Adipocyte (in vitro differentiated cells): ENCODE results near the gene DNAH7.

ENCODE experiments used
- DNase-seq: peaks from one replicate; pipeline ENCODE4 v3.0.0-alpha.2; 2015; ENCODE audit warnings: low read depth
- H3K27me3 ChIP-seq: replicated peaks from 2 replicates; pipeline ENCODE4 v1.7.0; 2013; ENCODE audit warnings: mild to moderate bottlenecking, low read length, moderate library complexity; ENCODE audit not compliant: control insufficient read depth, insufficient read depth
- H3K36me3 ChIP-seq: 2 replicates; pipeline ENCODE4 v1.7.0; 2013; ENCODE audit warnings: low read length, mild to moderate bottlenecking, moderate library complexity; ENCODE audit not compliant: control insufficient read depth, insufficient read depth, severe bottlenecking
- H3K4me1 ChIP-seq: 2 replicates; pipeline ENCODE4 v1.7.0; 2013; ENCODE audit warnings: mild to moderate bottlenecking, low read length, moderate library complexity; ENCODE audit not compliant: control insufficient read depth, insufficient read depth
- H3K4me3 ChIP-seq: 2 replicates; pipeline ENCODE4 v1.7.0; 2013; ENCODE audit warnings: mild to moderate bottlenecking, low read length, moderate library complexity
- H3K9ac ChIP-seq: 2 replicates; pipeline ENCODE4 v1.7.0; 2013; ENCODE audit warnings: mild to moderate bottlenecking, low read length, moderate library complexity
- H3K9me3 ChIP-seq: 2 replicates; pipeline ENCODE4 v1.7.0; 2013; ENCODE audit warnings: mild to moderate bottlenecking, low read length, moderate library complexity; ENCODE audit not compliant: control insufficient read depth

DNAH7 gene

GRCh38 chr2:196068271-196069209, at the start of gene DNAH7:
DNAH7 (minus strand) TSS chr2:196068837; CDS start chr2:196068711, 126 bp downstream.
- Histone ChIP-seq H3K9ac (peak within 1 kb of the TSS; percentile 83), H3K4me1 (peaks cover 17% of the 10 kb centered on the region), H3K9me3 (no peaks in the 10 kb centered on the region), H3K27me3 (no peaks in the 10 kb centered on the region), H3K36me3 (no peaks in the 10 kb centered on the region), H3K4me3 (peak within 1 kb of the TSS; percentile 97)
- peak; percentile 96 for DNase-seq

- Histone ChIP-seq H3K9me3 (no peaks in the 10 kb centered on the region), H3K9ac (no peak overlapping the region), H3K27me3 (no peaks in the 10 kb centered on the region), H3K36me3 (no peaks in the 10 kb centered on the region), H3K4me1 (peaks cover 26% of the 10 kb centered on the region), H3K4me3 (no peak overlapping the region)
- no peak for DNase-seq
Observed at GRCh38 chr2:196117214-196117705, 48.6 kb upstream of the DNAH7 start.

- no peaks in the 10 kb centered on the region for H3K36me3 ChIP-seq
- peak overlapping the region; percentile 56 for H3K4me3 ChIP-seq
- H3K4me1 ChIP-seq, result peaks cover 48% of the 10 kb centered on the region
- DNase-seq, result peak; percentile 79
- H3K27me3 ChIP-seq, result no peaks in the 10 kb centered on the region
- peak overlapping the region; percentile 81 for H3K9ac ChIP-seq
- no peaks in the 10 kb centered on the region for H3K9me3 ChIP-seq
Observed at GRCh38 chr2:196113061-196113974, 44.7 kb upstream of the DNAH7 start.

- Histone ChIP-seq H3K36me3 (no peaks in the 10 kb centered on the region), H3K4me1 (peaks cover 48% of the 10 kb centered on the region), H3K4me3 (peak overlapping the region; percentile 56), H3K9ac (peak overlapping the region; percentile 81), H3K27me3 (no peaks in the 10 kb centered on the region), H3K9me3 (no peaks in the 10 kb centered on the region)
- peak; percentile 70 for DNase-seq
Observed at GRCh38 chr2:196112418-196113034, 43.9 kb upstream of the DNAH7 start.

GRCh38 chr2:196108604-196109003, 40.0 kb upstream of the DNAH7 start:
- Histone ChIP-seq H3K36me3 (no peaks in the 10 kb centered on the region), H3K27me3 (no peaks in the 10 kb centered on the region), H3K9ac (no peak overlapping the region), H3K9me3 (no peaks in the 10 kb centered on the region), H3K4me3 (no peak overlapping the region), H3K4me1 (peaks cover 39% of the 10 kb centered on the region)
- DNase-seq, result no peak

- peaks cover 27% of the 10 kb centered on the region for H3K4me1 ChIP-seq
- DNase-seq, result peak; percentile 63
Observed at GRCh38 chr2:196105951-196106350, 37.3 kb upstream of the DNAH7 start.

GRCh38 chr2:196104066-196104465, 35.4 kb upstream of the DNAH7 start:
- Histone ChIP-seq H3K9me3 (no peaks in the 10 kb centered on the region), H3K9ac (no peak overlapping the region), H3K27me3 (no peaks in the 10 kb centered on the region), H3K4me1 (peaks cover 29% of the 10 kb centered on the region), H3K4me3 (no peak overlapping the region), H3K36me3 (no peaks in the 10 kb centered on the region)
- DNase-seq, result no peak

More at GRCh38 chr2:196105951-196106350, 37.3 kb upstream of the DNAH7 start:
- Histone ChIP-seq H3K9me3 (no peaks in the 10 kb centered on the region), H3K4me3 (no peak overlapping the region), H3K9ac (no peak overlapping the region), H3K36me3 (no peaks in the 10 kb centered on the region), H3K27me3 (no peaks in the 10 kb centered on the region)

- Histone ChIP-seq H3K4me1 (peaks cover 28% of the 10 kb centered on the region), H3K27me3 (no peaks in the 10 kb centered on the region)
- no peak for DNase-seq
Observed at GRCh38 chr2:196103626-196104025, 35.0 kb upstream of the DNAH7 start.

GRCh38 chr2:196101325-196101991, 32.8 kb upstream of the DNAH7 start:
- DNase-seq, result no peak
- peaks cover 26% of the 10 kb centered on the region for H3K4me1 ChIP-seq
- no peaks in the 10 kb centered on the region for H3K36me3 ChIP-seq
- peak overlapping the region; percentile 49 for H3K9ac ChIP-seq
- H3K4me3 ChIP-seq, result no peak overlapping the region
- no peaks in the 10 kb centered on the region for H3K27me3 ChIP-seq
- no peaks in the 10 kb centered on the region for H3K9me3 ChIP-seq

More at GRCh38 chr2:196103626-196104025, 35.0 kb upstream of the DNAH7 start:
- Histone ChIP-seq H3K4me3 (no peak overlapping the region), H3K36me3 (no peaks in the 10 kb centered on the region), H3K9ac (no peak overlapping the region), H3K9me3 (no peaks in the 10 kb centered on the region)

GRCh38 chr2:196099916-196100315, 31.3 kb upstream of the DNAH7 start:
- Histone ChIP-seq H3K27me3 (no peaks in the 10 kb centered on the region), H3K36me3 (no peaks in the 10 kb centered on the region), H3K9ac (no peak overlapping the region), H3K4me1 (peaks cover 24% of the 10 kb centered on the region), H3K4me3 (no peak overlapping the region), H3K9me3 (no peaks in the 10 kb centered on the region)
- no peak for DNase-seq
